HCT116 (cell line): ENCODE data around the gene FNIP2. TPM values are rescaled to one million over a fixed set of nuclear protein-coding genes. Genes with fewer than 3 reads are reported as not detected.

Source experiments
- ATAC-seq: fragments of 200-7000 bp; cut with Tn5 transposase; 2 replicates; pipeline ENCODE4 v1.9.1; 2020; ENCODE audit warnings: mild to moderate bottlenecking, moderate library complexity
- BruUV-seq: library from RNA; stranded (reverse); fragments of 400-500 nt; replicated peaks from 2 replicates; lab custom pipeline; 2021; lab: Mats Ljungman, UMichigan
- CTCF ChIA-PET: fragments of 300-600 bp; sonication (Branson Sonifier 250); formaldehyde crosslinking; loops from one replicate; lab custom pipeline; 2021; ENCODE audit warnings: antibody characterized with exemption; lab: Charles Lee
- POLR2A ChIA-PET: fragments of 300-600, 350-600 bp; sonication (Branson Sonifier 250); formaldehyde crosslinking; loops from one replicate; lab custom pipeline; 2021; ENCODE audit warnings: antibody characterized with exemption; lab: Charles Lee
- RAD21 ChIA-PET, 2 experiments: fragments of 300-600 bp; sonication (Branson Sonifier 250); formaldehyde crosslinking; loops; one replicate each; lab custom pipeline; 2023; ENCODE audit warnings: low total read pairs in 2 of 2; ENCODE audit not compliant: uncharacterized antibody in 2 of 2, unreplicated experiment in 2 of 2, low non-redundant PET in 1 of 2; lab: Charles Lee
- DNase-seq: peaks from one replicate; pipeline ENCODE4 v3.0.0-alpha.2; 2010; ENCODE audit warnings: low read depth, low spot score
- H2AFZ ChIP-seq: fragments of 200-600 bp; shearing (Covaris generic), sonication (generic); 2 replicates; pipeline ENCODE4 v1.6.1; 2017; ENCODE audit warnings: low read depth, mixed run types, mixed read lengths, antibody characterized with exemption, low read length; ENCODE audit not compliant: poor library complexity, severe bottlenecking
- H3K27ac ChIP-seq: 2 replicates; pipeline ENCODE4 v1.5.1; 2012; ENCODE audit warnings: low read depth, low read length
- H3K27me3 ChIP-seq: fragments of 200-600 bp; sonication (generic); 2 replicates; pipeline ENCODE4 v1.6.1; 2016; ENCODE audit warnings: mixed run types, low read length, mixed read lengths; ENCODE audit not compliant: insufficient read depth
- H3K36me3 ChIP-seq, 2 experiments: fragments of 200-500 bp in 1 of 2; fragments of 200-600 bp in 1 of 2; sonication (Bioruptor generic) in 1 of 2; sonication (generic) in 1 of 2; 2 replicates each; pipeline versions ENCODE4 v1.5.1 to v1.6.1; 2014 to 2016; ENCODE audit warnings: low read length in 2 of 2, inconsistent platforms in 1 of 2, mixed read lengths in 1 of 2, mixed run types in 1 of 2; ENCODE audit not compliant: insufficient read depth in 2 of 2, control insufficient read depth in 1 of 2
- H3K4me1 ChIP-seq, 2 experiments: fragments of 200-600 bp in 1 of 2; sonication (generic) in 1 of 2; 2 replicates each; pipeline versions ENCODE4 v1.5.1 to v1.6.1; 2012 to 2017; ENCODE audit warnings: low read length in 2 of 2, inconsistent platforms in 1 of 2, mild to moderate bottlenecking in 1 of 2, mixed read lengths in 1 of 2, mixed run types in 1 of 2, moderate library complexity in 1 of 2; ENCODE audit not compliant: insufficient read depth in 2 of 2, control insufficient read depth in 1 of 2
- H3K4me2 ChIP-seq: fragments of 200-600 bp; sonication (generic); 2 replicates; pipeline ENCODE4 v1.6.1; 2017; ENCODE audit warnings: mixed run types, low read length, mixed read lengths
- H3K4me3 ChIP-seq, 2 experiments: fragments of 200-600 bp in 1 of 2; sonication (generic) in 1 of 2; replicated peaks in 1 of 2; 2 replicates each; pipeline ENCODE4 v1.5.1; 2011 to 2016; ENCODE audit warnings: low read length in 2 of 2, control low read depth in 1 of 2, low read depth in 1 of 2, mild to moderate bottlenecking in 1 of 2, mixed read lengths in 1 of 2, mixed run types in 1 of 2
- H3K79me2 ChIP-seq: fragments of 200-600 bp; sonication (generic); 2 replicates; pipeline ENCODE4 v1.6.1; 2017; ENCODE audit warnings: mild to moderate bottlenecking, mixed run types, low read length, moderate library complexity, mixed read lengths; ENCODE audit not compliant: insufficient read depth
- H3K9ac ChIP-seq: fragments of 200-600 bp; sonication (generic); 2 replicates; pipeline ENCODE4 v1.6.1; 2016; ENCODE audit warnings: low read length, mixed read lengths
- H3K9me2 ChIP-seq: fragments of 200-600 bp; sonication (generic), shearing (Covaris generic); 2 replicates; pipeline ENCODE4 v1.6.1; 2017; ENCODE audit warnings: mixed run types, mild to moderate bottlenecking, moderate library complexity; ENCODE audit not compliant: insufficient read depth
- H3K9me3 ChIP-seq, 2 experiments: fragments of 200-500 bp in 1 of 2; fragments of 200-600 bp in 1 of 2; sonication (Bioruptor generic) in 1 of 2; sonication (generic) in 1 of 2; 2 replicates each; pipeline ENCODE4 v1.6.1; 2014 to 2017; ENCODE audit warnings: low read length in 2 of 2, mixed read lengths in 2 of 2, inconsistent platforms in 1 of 2, low read depth in 1 of 2, mild to moderate bottlenecking in 1 of 2, mixed run types in 1 of 2, moderate library complexity in 1 of 2; ENCODE audit not compliant: control insufficient read depth in 1 of 2, insufficient read depth in 1 of 2
- H4K20me1 ChIP-seq: fragments of 200-600 bp; sonication (generic), shearing (Covaris generic); 2 replicates; pipeline ENCODE4 v1.6.1; 2017; ENCODE audit warnings: mixed run types, mild to moderate bottlenecking, moderate library complexity; ENCODE audit not compliant: insufficient read depth
- EGR1 ChIP-seq: IDR thresholded peaks from 2 replicates; pipeline ENCODE4 v1.6.1; 2012; ENCODE audit warnings: low read depth
- FOSL1 ChIP-seq: IDR thresholded peaks from 2 replicates; pipeline ENCODE4 v1.6.1; 2012; ENCODE audit warnings: low read depth
- JUND ChIP-seq: IDR thresholded peaks from 2 replicates; pipeline ENCODE4 v1.6.1; 2012
- POLR2AphosphoS5 ChIP-seq: IDR thresholded peaks from 2 replicates; pipeline ENCODE4 v1.6.1; 2011; ENCODE audit warnings: mild to moderate bottlenecking, low read depth, low read length, moderate library complexity
- TCF7L2 ChIP-seq: IDR thresholded peaks from 2 replicates; pipeline ENCODE4 v1.7.0; 2011; ENCODE audit warnings: borderline replicate concordance, inconsistent platforms; ENCODE audit not compliant: insufficient read depth, insufficient read length; ENCODE audit errors: extremely low read depth
- ZNF274 ChIP-seq: fragments of 200-500 bp; sonication (Bioruptor generic); IDR thresholded peaks from 2 replicates; pipeline ENCODE4 v1.6.1; 2014; ENCODE audit warnings: mild to moderate bottlenecking, low read depth, low read length, inconsistent platforms
- intact Hi-C: fragments of 100-400 bp; cut with micrococcal nuclease; formaldehyde crosslinking; loops from 2 replicates; pipeline ENCODE4 v1.10.0; 2022
- total RNA-seq: library from RNA; stranded (reverse); gene quantifications from one replicate; pipeline ENCODE4 v1.2.1, GENCODE V29; 2021; ENCODE audit not compliant: unreplicated experiment
- TF ChIP-seq, protein P1 (sequence below): IDR thresholded peaks from 2 replicates; pipeline ENCODE4 v1.6.1; 2012

FNIP2 gene
- total RNA-seq, 1 experiment from 2014 or later, result 4.8 TPM

DNA sequence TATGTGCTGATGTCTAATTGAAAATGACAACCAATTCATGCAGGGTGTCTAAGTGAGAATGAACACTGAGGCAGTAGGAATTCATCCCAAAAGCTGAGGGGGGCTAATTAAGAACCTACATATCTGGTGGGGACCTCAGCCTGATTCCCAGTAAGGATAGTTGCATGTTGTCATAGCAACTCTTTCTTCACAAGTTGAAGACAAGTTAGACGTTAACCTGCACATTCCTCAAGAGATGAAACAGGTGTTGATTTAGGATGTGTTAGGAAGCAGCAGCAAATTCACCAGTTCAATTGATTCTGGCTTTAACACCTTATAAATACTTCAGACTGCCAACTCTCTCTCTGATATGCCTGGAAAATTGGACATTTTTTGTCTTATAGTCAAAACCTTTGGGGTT, 7.3 kb downstream of the FNIP2 start:
- no TSS peak for BruUV-seq
- Histone ChIP-seq H3K4me2 (no peak overlapping the region), H3K36me3 (no peaks in the 10 kb centered on the region), H3K9me3 (no peaks in the 10 kb centered on the region), H3K4me3 (no peak overlapping the region), H3K27ac (no peak overlapping the region), H3K4me1 (peaks cover 0 to 7% of the 10 kb centered on the region in 2 experiments; a peak in 1 of 4 replicates), H3K79me2 (no peaks in the 10 kb centered on the region; the same call in 1 of the 2 replicates), H3K27me3 (no peaks in the 10 kb centered on the region), H2AFZ (no peak overlapping the region), H4K20me1 (no peaks in the 10 kb centered on the region), H3K9me2 (no peaks in the 10 kb centered on the region), H3K9ac (no peak overlapping the region)
- ATAC-seq, result no peak
- CTCF ChIA-PET, result no interaction called here
- TF ChIP-seq, protein P1, sequence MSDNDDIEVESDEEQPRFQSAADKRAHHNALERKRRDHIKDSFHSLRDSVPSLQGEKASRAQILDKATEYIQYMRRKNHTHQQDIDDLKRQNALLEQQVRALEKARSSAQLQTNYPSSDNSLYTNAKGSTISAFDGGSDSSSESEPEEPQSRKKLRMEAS, result no peak
- no peak for TF ChIP-seq FOSL1
- TF ChIP-seq POLR2AphosphoS5, result no peak
- no peak for TF ChIP-seq ZNF274
- POLR2A ChIA-PET, result no interaction called here
- intact Hi-C loops, result no loop called here
- RAD21 ChIA-PET, result no interaction called here
- DNase-seq, result no peak

- no TSS peak for BruUV-seq
- H4K20me1 ChIP-seq, result no peaks in the 10 kb centered on the region
- ATAC-seq (no peak), DNase-seq (no peak)
- no peaks in the 10 kb centered on the region for H3K9me3 ChIP-seq
- H3K79me2 ChIP-seq, result no peaks in the 10 kb centered on the region; the same call in 1 of the 2 replicates
- H3K4me2 ChIP-seq, result no peak overlapping the region
- no peak overlapping the region for H3K9ac ChIP-seq
- H3K4me1 ChIP-seq, result peaks cover 0 to 7% of the 10 kb centered on the region in 2 experiments; a peak in 1 of 4 replicates
- H2AFZ ChIP-seq, result no peak overlapping the region
- no peaks in the 10 kb centered on the region for H3K36me3 ChIP-seq
- ChIA-PET POLR2A (no interaction called here), CTCF (no interaction called here), RAD21 (no interaction called here)
- no peaks in the 10 kb centered on the region for H3K27me3 ChIP-seq
- TF ChIP-seq ZNF274 (no peak), POLR2AphosphoS5 (no peak), TCF7L2 (no peak), EGR1 (no peak), JUND (no peak), FOSL1 (no peak)
- H3K27ac ChIP-seq, result no peak overlapping the region
- no peak overlapping the region for H3K4me3 ChIP-seq
- intact Hi-C loops, result no loop called here
- H3K9me2 ChIP-seq, result no peaks in the 10 kb centered on the region
These were observed 8.8 kb downstream of the FNIP2 start for GRCh38 chr4:158777423-158778155.
